Islet precursor cell (in vitro differentiated cells): ENCODE measurements around the gene ZNF536.
"Not testable (repeated sequence)": the region's sequence is repeated elsewhere in the genome, so short reads cannot be mapped to it uniquely, and the experiment has no call there.

ENCODE experiments used
- DNase-seq: peaks from one replicate; pipeline ENCODE4 v3.0.0-alpha.2; 2018

ZNF536 gene

GRCh38 chr19:30390356-30390988, 18.3 kb downstream of the ZNF536 start:
- DNase-seq, result no peak

GRCh38 chr19:30391052-30391451, 18.9 kb downstream of the ZNF536 start:
- DNase-seq, result no peak

- peak; percentile 95 for DNase-seq
Observed at GRCh38 chr19:30391554-30392551, 19.7 kb downstream of the ZNF536 start.

GRCh38 chr19:30393046-30393445, 20.9 kb downstream of the ZNF536 start:
- DNase-seq, result no peak

GRCh38 chr19:30393729-30394480, 21.7 kb downstream of the ZNF536 start:
- DNase-seq, result no peak

- DNase-seq, result no peak
Observed at GRCh38 chr19:30394481-30395151, 22.4 kb downstream of the ZNF536 start.

GRCh38 chr19:30395283-30395682, 23.1 kb downstream of the ZNF536 start:
- no peak for DNase-seq

- DNase-seq, result not testable (repeated sequence)
Observed at GRCh38 chr19:30398539-30398938, 26.4 kb downstream of the ZNF536 start.

GRCh38 chr19:30401956-30402355, 29.8 kb downstream of the ZNF536 start:
- DNase-seq, result no peak

GRCh38 chr19:30402436-30403202, 30.4 kb downstream of the ZNF536 start:
- DNase-seq, result no peak

GRCh38 chr19:30403203-30403985, 31.2 kb downstream of the ZNF536 start:
- DNase-seq, result no peak

GRCh38 chr19:30406220-30407067, 34.3 kb downstream of the ZNF536 start:
- peak; percentile 69 for DNase-seq

GRCh38 chr19:30407068-30407709, 35.0 kb downstream of the ZNF536 start:
- DNase-seq, result no peak

- no peak for DNase-seq
Observed at GRCh38 chr19:30408734-30409301, 36.6 kb downstream of the ZNF536 start.

GRCh38 chr19:30411714-30412113, 39.5 kb downstream of the ZNF536 start:
- DNase-seq, result no peak

GRCh38 chr19:30416375-30416774, 44.2 kb downstream of the ZNF536 start:
- DNase-seq, result no peak

GRCh38 chr19:30417166-30417565, 45.0 kb downstream of the ZNF536 start:
- not testable (repeated sequence) for DNase-seq

GRCh38 chr19:30419568-30420180, 47.5 kb downstream of the ZNF536 start:
- peak; percentile 69 for DNase-seq

- DNase-seq, result no peak
Observed at GRCh38 chr19:30420316-30420715, 48.1 kb downstream of the ZNF536 start.
